ENCODE data around the gene TAF4B. TPM values are rescaled to one million over a fixed set of nuclear protein-coding genes. Genes with fewer than 3 reads are reported as not detected.

Gene TAF4B
- total and polyA plus RNA-seq, 2 donors (not counting 1 experiment from before 2014, with no cell fraction given): 10.5 to 16.1 TPM

GRCh38 chr18:26322890-26323653 lies 96.8 kb downstream of the TAF4B start:
- Histone ChIP-seq H3K4me3 (ENCODE audit: control extremely low read depth in 1 of 5, extremely low read depth in 1 of 5, insufficient read depth in 1 of 5, low read depth in 2 of 5, low read length in 4 of 5) (no peak overlapping the region), H4K20me1 (ENCODE audit: control insufficient read depth, insufficient read depth, low read length, poor library complexity, severe bottlenecking) (no peaks in the 10 kb centered on the region), H3K4me2 (replicated peaks; ENCODE audit: low read depth, low read length, poor library complexity, severe bottlenecking) (no peak overlapping the region), H3K9ac (ENCODE audit: low read length) (no peak overlapping the region), H3K79me2 (ENCODE audit: control insufficient read depth, insufficient read depth, low read length) (no peaks in the 10 kb centered on the region), H3K27ac (ENCODE audit: low read length in 2 of 2) (no peak overlapping the region), H2AFZ (ENCODE audit: insufficient read depth, low read depth, low read length, poor library complexity, severe bottlenecking) (no peak overlapping the region), H3K4me1 (ENCODE audit: control insufficient read depth in 2 of 2, insufficient read depth in 2 of 2, low read length in 2 of 2) (no peaks in the 10 kb centered on the region), H3K27me3 (replicated peaks in 1 of 4; ENCODE audit: control extremely low read depth in 1 of 4, control insufficient read depth in 3 of 4, insufficient read depth in 4 of 4, low read length in 3 of 4) (no peaks in the 10 kb centered on the region), H3K36me3 (replicated peaks in 1 of 2; ENCODE audit: control extremely low read depth in 1 of 2, control insufficient read depth in 1 of 2, extremely low read depth in 1 of 2, insufficient read depth in 2 of 2, low read length in 1 of 2) (peaks cover 15 to 25% of the 10 kb centered on the region in 2 experiments), H3K9me3 (ENCODE audit: control extremely low read depth in 1 of 3, control insufficient read depth in 2 of 3, insufficient read depth in 1 of 3, low read length in 2 of 3) (no peaks in the 10 kb centered on the region)
- H3K4me1 Mint-ChIP-seq: no peaks in the 10 kb centered on the region
- ChIA-PET POLR2A (no interaction called here), CTCF (interaction anchor here (0.7 to 1.1 kb wide), 2 partner anchors 12 to 314 kb away, joined by 3 to 5 read pairs; no protein-coding TSS in a partner anchor)
- ATAC-seq (ENCODE audit: low read depth): no peak
- no peak overlapping the region for H3K4me3 Mint-ChIP-seq
- no peak overlapping the region for H3K27ac Mint-ChIP-seq
- H3K27me3 Mint-ChIP-seq: no peaks in the 10 kb centered on the region
- WGBS (ENCODE audit: insufficient coverage): 80% methylated on average over 1 of the region's 3 CpGs
- H3K9me3 Mint-ChIP-seq (ENCODE audit: insufficient read depth): no peaks in the 10 kb centered on the region
- no peak for TF ChIP-seq CTCF (IDR thresholded peaks at IDR 0.05)
- TF ChIP-seq EZH2 (IDR thresholded peaks at IDR 0.05; ENCODE audit: borderline replicate concordance, insufficient read depth, low read depth, low read length, poor library complexity, severe bottlenecking): no peak
- no peak for DNase-seq
- intact Hi-C loops (cut with micrococcal nuclease): no loop called here

GRCh38 chr18:26325771-26326170 lies 99.5 kb downstream of the TAF4B start:
- no peak overlapping the region for H3K27ac ChIP-seq (ENCODE audit: low read length in 2 of 2)
- CTCF ChIA-PET: no interaction called here
- no peak overlapping the region for H3K4me2 ChIP-seq (replicated peaks; ENCODE audit: low read depth, low read length, poor library complexity, severe bottlenecking)
- no peaks in the 10 kb centered on the region for H4K20me1 ChIP-seq (ENCODE audit: control insufficient read depth, insufficient read depth, low read length, poor library complexity, severe bottlenecking)
- H3K4me1 Mint-ChIP-seq: no peaks in the 10 kb centered on the region
- no peak overlapping the region for H3K9ac ChIP-seq (ENCODE audit: low read length)
- H3K36me3 ChIP-seq (replicated peaks in 1 of 2; ENCODE audit: control extremely low read depth in 1 of 2, control insufficient read depth in 1 of 2, extremely low read depth in 1 of 2, insufficient read depth in 2 of 2, low read length in 1 of 2): peaks cover 17 to 40% of the 10 kb centered on the region in 2 experiments
- no peak overlapping the region for H3K27ac Mint-ChIP-seq
- H3K4me3 Mint-ChIP-seq: no peak overlapping the region
- H3K27me3 ChIP-seq (replicated peaks in 1 of 4; ENCODE audit: control extremely low read depth in 1 of 4, control insufficient read depth in 3 of 4, insufficient read depth in 4 of 4, low read length in 3 of 4): no peaks in the 10 kb centered on the region
- H3K79me2 ChIP-seq (ENCODE audit: control insufficient read depth, insufficient read depth, low read length): no peaks in the 10 kb centered on the region
- ATAC-seq (ENCODE audit: low read depth): no peak
- H3K4me3 ChIP-seq (ENCODE audit: control extremely low read depth in 1 of 5, extremely low read depth in 1 of 5, insufficient read depth in 1 of 5, low read depth in 2 of 5, low read length in 4 of 5): no peak overlapping the region
- WGBS (ENCODE audit: insufficient coverage): no CpG with 5 or more reads among the region's 2 CpGs
- POLR2A ChIA-PET: no interaction called here
- no peaks in the 10 kb centered on the region for H3K27me3 Mint-ChIP-seq
- intact Hi-C loops (cut with micrococcal nuclease): no loop called here
- H3K9me3 Mint-ChIP-seq (ENCODE audit: insufficient read depth): no peaks in the 10 kb centered on the region
- DNase-seq: no peak
- no peak overlapping the region for H2AFZ ChIP-seq (ENCODE audit: insufficient read depth, low read depth, low read length, poor library complexity, severe bottlenecking)
- TF ChIP-seq EZH2 (IDR thresholded peaks at IDR 0.05; ENCODE audit: borderline replicate concordance, insufficient read depth, low read depth, low read length, poor library complexity, severe bottlenecking) (no peak), CTCF (IDR thresholded peaks at IDR 0.05) (no peak)
- no peaks in the 10 kb centered on the region for H3K9me3 ChIP-seq (ENCODE audit: control extremely low read depth in 1 of 3, control insufficient read depth in 2 of 3, insufficient read depth in 1 of 3, low read length in 2 of 3)
- no peaks in the 10 kb centered on the region for H3K4me1 ChIP-seq (ENCODE audit: control insufficient read depth in 2 of 2, insufficient read depth in 2 of 2, low read length in 2 of 2)
